BJ (cell line): Measurements from ENCODE around the gene POLR1G. TPM values are rescaled to one million over a fixed set of nuclear protein-coding genes. Genes with fewer than 3 reads are reported as not detected.

ENCODE experiments used
- CTCF ChIA-PET: fragments of 350-600 bp; formaldehyde crosslinking; extraction: SDS; loops from one replicate; lab custom pipeline; 2021; ENCODE audit warnings: antibody characterized with exemption, inconsistent platforms; lab: Yijun Ruan, JAX
- POLR2A ChIA-PET: fragments of 300-600 bp; sonication (Branson Sonifier 250); formaldehyde crosslinking; extraction: SDS; loops from one replicate; lab custom pipeline; 2021; ENCODE audit warnings: antibody characterized with exemption; lab: Charles Lee
- DNase-seq: peaks from one replicate; pipeline ENCODE4 v3.0.0-alpha.2; 2011; ENCODE audit warnings: low read depth
- H3K27me3 ChIP-seq: 2 replicates; pipeline ENCODE4 v1.6.0; 2011; ENCODE audit warnings: low read length; ENCODE audit not compliant: control insufficient read depth, insufficient read depth
- H3K36me3 ChIP-seq: 2 replicates; pipeline ENCODE4 v1.5.1; 2011; ENCODE audit warnings: low read length; ENCODE audit not compliant: control insufficient read depth, insufficient read depth
- H3K4me3 ChIP-seq: 2 replicates; pipeline ENCODE4 v1.5.1; 2011; ENCODE audit warnings: low read depth, mild to moderate bottlenecking, control low read depth, low read length
- CTCF ChIP-seq: IDR thresholded peaks from 2 replicates; pipeline ENCODE4 v1.5.1; 2011; ENCODE audit warnings: low read depth, mild to moderate bottlenecking, control low read depth, inconsistent platforms, low read length, moderate library complexity; ENCODE audit not compliant: insufficient read depth
- polyA plus RNA-seq: library from polyadenylated mRNA; depleted of rRNA; stranded (reverse); fragments of >200 nt; gene quantifications from 2 replicates; pipeline ENCODE4 v1.2.3, GENCODE V29; 2011

Gene POLR1G
- polyA plus RNA-seq, 1 experiment, result 3.0 TPM

DNA sequence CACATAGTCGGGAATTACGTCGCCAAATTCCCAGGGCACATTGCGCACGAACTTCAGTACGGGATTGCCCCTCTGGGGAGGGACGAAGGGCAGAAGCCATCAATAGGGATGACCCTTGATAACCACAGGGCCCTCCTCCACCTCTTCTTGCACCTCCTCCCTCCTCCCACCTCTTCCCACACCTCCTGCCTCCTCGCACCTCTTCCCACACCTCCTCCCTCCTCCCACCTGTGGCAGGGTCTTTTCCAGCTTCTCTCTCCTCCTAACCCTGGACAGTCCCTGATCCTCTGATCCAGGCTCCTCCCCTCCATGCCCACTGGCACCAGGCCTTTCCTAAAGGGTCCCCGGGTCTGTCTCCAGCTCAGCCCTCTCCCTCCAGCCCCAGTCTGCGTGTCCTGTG lies 13.9 kb downstream of the POLR1G start:
- ChIA-PET POLR2A (no interaction called here), CTCF (interaction anchor here (1.0 kb wide), 1 partner anchor 18 kb away, joined by 3 read pairs; no protein-coding TSS in a partner anchor)
- Histone ChIP-seq H3K27me3 (no peaks in the 10 kb centered on the region), H3K36me3 (peaks cover 7% of the 10 kb centered on the region), H3K4me3 (no peak overlapping the region)
- no peak for TF ChIP-seq CTCF
- DNase-seq, result no peak

DNA sequence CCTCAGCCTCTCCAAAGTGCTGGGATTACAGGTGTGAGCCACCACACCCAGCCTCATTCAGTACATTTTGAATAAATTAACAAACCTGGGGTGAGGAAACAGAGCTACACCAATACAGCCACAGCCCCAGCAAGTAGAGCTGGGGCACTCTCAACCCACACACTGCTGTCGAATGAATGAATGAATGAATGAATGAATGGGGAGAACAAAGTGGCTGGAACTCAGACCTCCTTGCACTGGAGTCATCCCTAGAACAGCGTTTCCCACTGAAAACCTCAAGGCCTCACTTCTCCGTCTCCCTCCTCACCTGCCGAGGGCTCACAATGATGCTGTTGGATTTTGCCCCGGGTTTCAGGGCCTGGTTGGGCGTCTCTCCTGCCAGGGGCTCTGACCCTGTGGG lies 14.4 kb downstream of the POLR1G start:
- Histone ChIP-seq H3K36me3 (peaks cover 7% of the 10 kb centered on the region), H3K4me3 (no peak overlapping the region), H3K27me3 (no peaks in the 10 kb centered on the region)
- DNase-seq, result no peak
- POLR2A ChIA-PET, result no interaction called here
- CTCF ChIA-PET, result no interaction called here
- TF ChIP-seq CTCF, result no peak

GRCh38 chr19:45421947-45422498 lies 15.6 kb downstream of the POLR1G start:
- no peak for DNase-seq
- Histone ChIP-seq H3K36me3 (peaks cover 7% of the 10 kb centered on the region), H3K27me3 (no peaks in the 10 kb centered on the region), H3K4me3 (no peak overlapping the region)
- ChIA-PET CTCF (no interaction called here), POLR2A (interaction anchor here (0.6 kb wide), 1 partner anchor 8 kb away, joined by 3 read pairs; no protein-coding TSS in a partner anchor)
- no peak for TF ChIP-seq CTCF

DNA sequence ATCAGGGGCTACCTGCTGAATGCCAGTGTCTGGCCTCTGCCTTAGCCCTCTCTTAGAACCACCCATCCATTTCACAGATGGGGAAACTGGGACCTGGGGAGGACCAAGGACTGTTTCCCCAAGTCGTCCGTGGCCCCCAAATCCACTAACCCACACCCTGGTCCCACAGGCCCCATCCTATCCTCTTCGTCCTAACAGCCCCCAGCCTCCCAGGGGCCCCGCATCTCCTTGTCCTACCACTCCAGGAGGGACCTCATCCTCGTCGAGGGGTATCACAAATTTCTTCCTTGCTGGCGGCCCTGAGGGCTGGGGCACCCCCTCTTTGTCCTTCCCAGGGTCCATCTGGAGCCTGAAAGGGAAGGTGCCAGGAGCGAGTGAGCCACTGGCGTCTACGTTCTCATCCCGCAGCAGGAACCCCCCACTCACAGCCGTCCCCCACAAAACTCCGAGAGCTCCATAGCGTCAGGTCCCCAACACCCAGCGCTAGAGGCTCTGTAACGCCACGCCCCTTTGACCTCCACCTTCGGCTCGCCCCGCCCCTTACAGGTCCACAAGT lies 16.7 kb downstream of the POLR1G start:
- no peak for DNase-seq
- POLR2A ChIA-PET, result no interaction called here
- peak overlapping the region; percentile 63 for H3K4me3 ChIP-seq
- no peaks in the 10 kb centered on the region for H3K27me3 ChIP-seq
- CTCF ChIA-PET, result interaction anchor here (20.3 kb wide), 1 partner anchor 59 kb away, joined by 764 read pairs; no protein-coding TSS in a partner anchor
- H3K36me3 ChIP-seq, result peaks cover 4% of the 10 kb centered on the region
- no peak for TF ChIP-seq CTCF

DNA sequence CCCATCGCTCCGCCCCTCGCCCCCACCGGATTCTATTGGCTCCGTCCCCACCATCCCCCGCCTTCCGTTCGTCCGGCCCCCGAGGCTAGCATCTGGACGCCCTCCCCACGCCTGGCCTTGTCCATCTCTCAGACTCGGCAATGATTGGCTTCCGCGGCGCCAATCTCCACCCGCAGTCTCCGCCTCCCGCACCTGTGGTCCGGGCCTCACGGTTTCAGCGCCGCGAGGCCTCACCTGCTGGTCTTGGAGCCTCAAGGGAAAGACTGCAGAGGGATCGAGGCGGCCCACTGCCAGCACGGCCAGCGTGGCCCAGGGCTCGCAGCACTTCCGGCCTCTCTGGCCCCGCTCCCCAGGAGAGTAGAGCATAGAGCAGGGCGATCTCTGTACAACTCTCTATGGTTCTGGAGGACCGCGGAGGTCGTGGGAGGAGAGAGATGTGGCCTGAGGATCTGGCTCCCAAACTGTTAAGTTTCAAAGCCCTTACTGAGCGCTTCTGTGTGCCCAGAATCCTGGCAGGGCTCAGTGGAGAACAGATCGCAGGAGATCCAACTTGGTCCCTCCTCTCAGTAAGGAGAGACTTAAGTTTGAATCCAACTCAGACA lies 17.2 kb downstream of the POLR1G start, which contains the start of gene ERCC1:
ERCC1 (minus strand) TSS at position 329 of the 602 bp plus-strand sequence. CDS start 543 bp downstream, outside the sequence.
- Histone ChIP-seq H3K27me3 (no peaks in the 10 kb centered on the region), H3K36me3 (peaks cover 4% of the 10 kb centered on the region), H3K4me3 (peak within 1 kb of the TSS; percentile 63)
- TF ChIP-seq CTCF, result no peak
- DNase-seq, result no peak
- CTCF ChIA-PET, result interaction anchor here (1.0 to 20.3 kb wide), 3 partner anchors 16 to 58 kb away, joined by 3 to 764 read pairs (median 12); no protein-coding TSS in a partner anchor
- POLR2A ChIA-PET, result interaction anchor here (1.4 kb wide), 1 partner anchor 18 kb away, joined by 3 read pairs; no protein-coding TSS in a partner anchor
